NB4 (cell line): Measurements from ENCODE around the gene CNTNAP2.

Experiments used
- CTCF ChIP-seq: IDR thresholded peaks from one replicate; pipeline ENCODE4 v1.5.1; 2012; ENCODE audit warnings: low read depth, low read length
- MAX ChIP-seq: IDR thresholded peaks from 2 replicates; pipeline ENCODE4 v1.6.1; 2011; ENCODE audit warnings: low read depth, low read length
- POLR2A ChIP-seq: IDR thresholded peaks from 2 replicates; pipeline ENCODE4 v1.6.1; 2011; ENCODE audit warnings: mild to moderate bottlenecking; ENCODE audit not compliant: insufficient read length; ENCODE audit errors: extremely low read depth

- TF ChIP-seq CTCF (no peak), MAX (no peak), POLR2A (no peak)
These were observed 1264.3 kb downstream of the CNTNAP2 start for GRCh38 chr7:147380926-147381325.
